AG04450 (cell line): ENCODE data around the gene ZNF274. TPM values are rescaled to one million over a fixed set of nuclear protein-coding genes. Genes with fewer than 3 reads are reported as not detected.
A peak's percentile ranks its signal among the peaks of the same experiment; 100 is the strongest.
"Not testable (repeated sequence)": the region's sequence is repeated elsewhere in the genome, so short reads cannot be mapped to it uniquely, and the experiment has no call there.

ENCODE experiments used
- CTCF ChIA-PET: fragments of 300-600, 350-600 bp; formaldehyde crosslinking; extraction: SDS; loops from one replicate; lab custom pipeline; 2022; ENCODE audit warnings: antibody characterized with exemption, inconsistent platforms; lab: Charles Lee
- POLR2A ChIA-PET: fragments of 350-600 bp; formaldehyde crosslinking; extraction: SDS; loops from one replicate; lab custom pipeline; 2021; ENCODE audit warnings: antibody characterized with exemption, inconsistent platforms; lab: Yijun Ruan, JAX
- DNase-seq: peaks from one replicate; pipeline ENCODE4 v3.0.0-alpha.2; 2011; ENCODE audit warnings: low read depth, low spot score
- H3K27ac ChIP-seq: one replicate; pipeline ENCODE4 v1.5.1; 2012; ENCODE audit warnings: low read depth, low read length, control low read depth
- H3K27me3 ChIP-seq: one replicate; pipeline ENCODE4 v1.6.0; 2012; ENCODE audit warnings: low read length; ENCODE audit not compliant: control insufficient read depth, insufficient read depth
- H3K4me3 ChIP-seq: 2 replicates; pipeline ENCODE4 v1.5.1; 2011; ENCODE audit warnings: mild to moderate bottlenecking, low read depth, low read length, control low read depth
- H3K9me3 ChIP-seq: 2 replicates; pipeline ENCODE4 v1.5.1; 2012; ENCODE audit warnings: low read length; ENCODE audit not compliant: control insufficient read depth, insufficient read depth
- CTCF ChIP-seq: IDR thresholded peaks from 2 replicates; pipeline ENCODE4 v1.5.1; 2011; ENCODE audit warnings: low read depth, low read length, control low read depth, inconsistent platforms
- polyA minus RNA-seq: library from RNA; depleted of rRNA, polyadenylated mRNA; stranded (reverse); fragments of >200 nt; gene quantifications from 2 replicates; pipeline ENCODE4 v1.2.3, GENCODE V29; 2011; rRNA and poly(A)+ RNA removed
- polyA plus RNA-seq: library from polyadenylated mRNA; depleted of rRNA; stranded (reverse); fragments of >200 nt; gene quantifications from 2 replicates; pipeline ENCODE4 v1.2.3, GENCODE V29; 2011; rRNA removed

The ZNF274 gene
- polyA plus RNA-seq, result 13.0 and 13.2 TPM in 2 replicates
- 16.4 and 17.7 TPM in 2 replicates for polyA minus RNA-seq

- no peak for TF ChIP-seq CTCF
- Histone ChIP-seq H3K27me3 (no peaks in the 10 kb centered on the region), H3K9me3 (peaks cover 93% of the 10 kb centered on the region), H3K27ac (peak within 1 kb of the TSS; percentile 98), H3K4me3 (peak within 1 kb of the TSS; percentile 80)
- peak; percentile 72 for DNase-seq
- POLR2A ChIA-PET, result interaction anchor here (0.5 to 1.8 kb wide), 7 partner anchors 29 to 540 kb away, joined by 3 to 7 read pairs (median 4); partner anchors contain the start of genes ZNF329, ZNF544, ZNF606 and ZNF671
- CTCF ChIA-PET, result no interaction called here
Observed at GRCh38 chr19:58182989-58183816, at the start of gene ZNF274. ZNF274 (plus strand) TSS chr19:58183061; CDS start chr19:58183966, 905 bp downstream.

DNA sequence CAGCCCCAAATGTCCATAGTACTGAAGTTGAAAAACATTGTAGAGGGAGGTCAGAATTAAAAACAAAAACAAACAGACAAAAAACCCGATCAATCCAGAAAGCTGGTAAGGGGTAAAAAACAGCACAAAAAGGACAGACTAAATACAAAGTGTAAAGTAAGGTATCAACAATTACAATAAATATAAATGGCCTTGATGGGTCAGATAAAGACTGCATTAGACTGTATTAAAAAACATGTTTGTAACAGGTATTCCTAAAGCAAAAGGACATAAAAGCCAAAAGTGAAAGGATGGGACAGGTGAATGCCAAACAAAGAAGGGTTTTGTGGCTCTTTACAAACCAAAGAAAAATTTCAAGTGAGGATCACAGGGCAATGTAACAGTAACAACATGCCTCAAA lies 48.6 kb upstream of the ZNF274 start:
- H3K4me3 ChIP-seq, result no peak overlapping the region
- ChIA-PET POLR2A (no interaction called here), CTCF (no interaction called here)
- DNase-seq, result no peak
- H3K9me3 ChIP-seq, result peaks cover 85% of the 10 kb centered on the region
- no peak for TF ChIP-seq CTCF
- H3K27ac ChIP-seq, result no peak overlapping the region
- no peaks in the 10 kb centered on the region for H3K27me3 ChIP-seq

DNA sequence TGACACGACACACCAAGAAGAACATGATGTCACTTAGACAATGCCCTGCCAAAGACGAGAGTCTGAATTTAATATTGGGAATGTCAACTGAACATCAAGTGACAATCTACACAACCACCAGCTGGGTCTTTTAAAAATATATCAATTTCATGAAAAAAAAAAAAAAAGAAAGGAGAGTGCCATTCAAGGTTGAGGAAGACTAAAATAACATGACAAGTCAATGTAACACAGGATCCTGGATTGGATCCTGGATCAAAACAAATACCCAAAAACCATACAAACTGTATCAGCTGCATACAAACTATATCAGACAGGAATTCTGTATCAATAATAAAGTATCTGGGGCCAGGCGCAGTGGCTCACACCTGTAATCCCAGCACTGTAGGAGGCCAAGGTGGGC lies 37.0 kb upstream of the ZNF274 start:
- no peak overlapping the region for H3K4me3 ChIP-seq
- DNase-seq, result no peak
- POLR2A ChIA-PET, result no interaction called here
- H3K27me3 ChIP-seq, result no peaks in the 10 kb centered on the region
- H3K27ac ChIP-seq, result no peak overlapping the region
- TF ChIP-seq CTCF, result no peak
- CTCF ChIA-PET, result no interaction called here
- H3K9me3 ChIP-seq, result peaks cover 61% of the 10 kb centered on the region

GRCh38 chr19:58147475-58147874 lies 35.4 kb upstream of the ZNF274 start:
- H3K27ac ChIP-seq, CTCF ChIA-PET, DNase-seq, H3K27me3 ChIP-seq, POLR2A ChIA-PET, H3K4me3 ChIP-seq: not testable (repeated sequence)
- H3K9me3 ChIP-seq, result peaks cover 51% of the 10 kb centered on the region

DNA sequence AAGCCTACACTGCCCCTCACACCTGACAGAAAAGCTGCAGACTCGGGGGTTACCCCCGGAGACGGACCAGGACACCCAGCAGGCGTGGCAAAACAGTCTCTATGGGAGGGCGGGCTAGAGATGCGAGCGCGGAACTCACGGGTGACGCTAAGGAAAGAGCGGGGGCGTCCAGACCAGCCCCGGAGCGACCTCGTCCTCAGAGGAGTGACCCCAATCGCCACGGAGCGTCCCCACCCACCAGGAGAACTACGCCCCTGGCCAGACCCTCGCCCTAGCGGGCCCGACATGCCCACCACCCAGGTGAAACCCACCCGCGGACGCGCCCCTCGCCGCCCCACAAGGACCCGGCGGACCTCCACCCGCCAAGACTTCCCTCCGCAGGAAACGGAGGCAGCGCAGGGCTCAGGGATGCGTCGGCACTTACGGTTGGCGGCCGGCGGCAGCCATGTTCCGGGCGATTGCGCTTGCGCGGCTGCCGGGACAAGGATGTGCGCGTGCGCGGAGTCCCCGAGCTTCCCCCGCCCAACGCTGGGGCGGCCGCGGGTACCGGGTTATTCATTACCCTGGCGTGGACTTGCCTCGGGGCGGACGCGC lies 32.4 kb upstream of the ZNF274 start, which contains the start of gene ZNF329:
Gene ZNF329 (minus strand): TSS at position 462 of the 594 bp plus-strand sequence. CDS start 21,286 bp downstream, outside the sequence.
- ChIA-PET POLR2A (interaction anchor here (0.5 to 1.0 kb wide), 2 partner anchors 33 to 148 kb away, joined by 3 read pairs; partner anchors contain the start of genes ZNF274 and ZNF606), CTCF (interaction anchor here (0.6 kb wide), 1 partner anchor 10 kb away, joined by 3 read pairs; no protein-coding TSS in a partner anchor)
- no peak for TF ChIP-seq CTCF
- peak; percentile 58 for DNase-seq
- peak within 1 kb of the TSS; percentile 96 for H3K4me3 ChIP-seq
- no peaks in the 10 kb centered on the region for H3K27me3 ChIP-seq
- peak within 1 kb of the TSS; percentile 84 for H3K27ac ChIP-seq
- peaks cover 49% of the 10 kb centered on the region for H3K9me3 ChIP-seq
